Measurements from ENCODE around the gene PELI2.

DNA sequence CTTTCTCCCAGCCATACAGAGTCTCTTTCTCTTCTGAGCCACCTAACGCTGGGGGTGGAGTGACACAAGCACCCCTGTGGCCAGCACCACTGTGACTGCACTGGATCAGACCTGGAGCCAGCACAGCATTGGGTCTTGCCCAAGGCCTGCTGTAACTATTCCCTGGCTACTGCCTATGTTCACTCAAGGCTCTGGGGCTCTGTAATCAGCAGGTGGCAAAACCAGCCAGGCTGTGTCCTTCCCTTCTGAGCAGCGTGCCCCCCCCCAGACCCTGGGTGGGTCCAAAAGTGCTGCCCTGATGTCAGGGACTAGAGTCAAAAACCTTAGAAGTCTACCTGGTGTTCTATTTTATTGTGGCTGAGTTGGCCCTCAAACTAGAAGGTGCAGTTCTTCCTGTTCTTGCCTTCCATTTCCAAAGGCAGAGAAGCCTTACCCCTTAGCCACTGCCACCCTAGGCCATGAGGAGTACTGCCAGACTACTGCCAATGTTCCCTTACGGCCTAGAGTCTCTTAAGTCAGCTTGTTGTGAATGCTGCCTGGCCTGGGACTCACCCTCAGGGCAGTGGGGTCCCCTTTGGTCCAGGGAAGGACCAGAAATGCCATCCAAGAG is 49.9 kb downstream of the PELI2 start:
- TF ChIP-seq ZC3H10 (CRISPR knock-in tag; IDR thresholded peaks at IDR 0.05) (no peak), ARNTL (CRISPR knock-in tag; IDR thresholded peaks at IDR 0.05; ENCODE audit: borderline replicate concordance, low read depth) (no peak), TSHZ2 (CRISPR knock-in tag; IDR thresholded peaks at IDR 0.05) (no peak), SNAI2 (CRISPR knock-in tag; IDR thresholded peaks at IDR 0.05) (no peak), ZFP30 (CRISPR knock-in tag; IDR thresholded peaks at IDR 0.05) (no peak), POU6F1 (CRISPR knock-in tag; IDR thresholded peaks at IDR 0.05; ENCODE audit: borderline replicate concordance, low read depth) (no peak)
- TF ChIP-seq, protein P1, sequence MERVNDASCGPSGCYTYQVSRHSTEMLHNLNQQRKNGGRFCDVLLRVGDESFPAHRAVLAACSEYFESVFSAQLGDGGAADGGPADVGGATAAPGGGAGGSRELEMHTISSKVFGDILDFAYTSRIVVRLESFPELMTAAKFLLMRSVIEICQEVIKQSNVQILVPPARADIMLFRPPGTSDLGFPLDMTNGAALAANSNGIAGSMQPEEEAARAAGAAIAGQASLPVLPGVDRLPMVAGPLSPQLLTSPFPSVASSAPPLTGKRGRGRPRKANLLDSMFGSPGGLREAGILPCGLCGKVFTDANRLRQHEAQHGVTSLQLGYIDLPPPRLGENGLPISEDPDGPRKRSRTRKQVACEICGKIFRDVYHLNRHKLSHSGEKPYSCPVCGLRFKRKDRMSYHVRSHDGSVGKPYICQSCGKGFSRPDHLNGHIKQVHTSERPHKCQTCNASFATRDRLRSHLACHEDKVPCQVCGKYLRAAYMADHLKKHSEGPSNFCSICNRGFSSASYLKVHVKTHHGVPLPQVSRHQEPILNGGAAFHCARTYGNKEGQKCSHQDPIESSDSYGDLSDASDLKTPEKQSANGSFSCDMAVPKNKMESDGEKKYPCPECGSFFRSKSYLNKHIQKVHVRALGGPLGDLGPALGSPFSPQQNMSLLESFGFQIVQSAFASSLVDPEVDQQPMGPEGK (CRISPR knock-in tag; IDR thresholded peaks at IDR 0.05; ENCODE audit: borderline replicate concordance): no peak

All from SK-N-SH treated with all-trans-retinoic acid at 6 μM for 48 hours (cell line).